ENCODE results near the gene PALLD.

Gene PALLD

GRCh38 chr4:168651864-168652263 is 155.0 kb downstream of the PALLD start:
- DNase-seq, result no peak

- DNase-seq, result no peak
Measured at GRCh38 chr4:168652755-168653154, 155.9 kb downstream of the PALLD start.

GRCh38 chr4:168654104-168654847 is 157.4 kb downstream of the PALLD start:
- DNase-seq, result no peak

DNA sequence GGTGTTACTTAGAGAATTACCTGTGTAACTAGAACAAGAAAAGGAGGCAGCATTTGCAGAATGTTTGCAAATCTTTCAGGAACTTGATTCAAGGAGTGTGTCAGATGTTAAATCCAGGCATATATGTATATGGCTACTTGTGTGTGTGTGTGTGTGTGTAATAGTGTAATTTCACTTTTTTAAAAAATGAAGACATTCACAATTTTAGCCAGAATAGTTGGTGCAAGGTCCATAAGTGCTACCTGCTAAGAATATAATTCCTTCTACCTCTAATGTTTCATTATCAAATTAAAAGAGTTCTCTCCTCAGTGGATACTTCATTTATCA is 158.0 kb downstream of the PALLD start:
- no peak for DNase-seq

DNA sequence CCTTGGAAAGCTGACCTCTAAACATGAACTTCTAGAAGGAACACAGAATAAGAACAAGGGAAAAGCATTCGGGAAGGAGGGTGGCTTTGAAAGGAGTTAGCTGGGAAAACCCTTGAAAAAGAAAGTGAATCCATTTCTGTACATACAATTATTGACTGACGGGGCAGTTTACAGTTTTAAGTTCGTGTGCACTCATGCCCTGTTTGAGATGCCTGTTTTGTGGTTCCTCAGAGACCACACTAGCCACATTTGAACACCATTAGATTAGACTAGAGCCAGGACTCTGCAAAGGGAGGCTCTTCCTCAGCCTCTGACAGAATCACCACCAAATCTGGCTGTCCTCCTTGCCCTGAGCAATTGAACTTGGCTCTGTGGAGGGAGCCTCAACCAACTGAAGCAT is 158.3 kb downstream of the PALLD start:
- DNase-seq, result no peak

DNA sequence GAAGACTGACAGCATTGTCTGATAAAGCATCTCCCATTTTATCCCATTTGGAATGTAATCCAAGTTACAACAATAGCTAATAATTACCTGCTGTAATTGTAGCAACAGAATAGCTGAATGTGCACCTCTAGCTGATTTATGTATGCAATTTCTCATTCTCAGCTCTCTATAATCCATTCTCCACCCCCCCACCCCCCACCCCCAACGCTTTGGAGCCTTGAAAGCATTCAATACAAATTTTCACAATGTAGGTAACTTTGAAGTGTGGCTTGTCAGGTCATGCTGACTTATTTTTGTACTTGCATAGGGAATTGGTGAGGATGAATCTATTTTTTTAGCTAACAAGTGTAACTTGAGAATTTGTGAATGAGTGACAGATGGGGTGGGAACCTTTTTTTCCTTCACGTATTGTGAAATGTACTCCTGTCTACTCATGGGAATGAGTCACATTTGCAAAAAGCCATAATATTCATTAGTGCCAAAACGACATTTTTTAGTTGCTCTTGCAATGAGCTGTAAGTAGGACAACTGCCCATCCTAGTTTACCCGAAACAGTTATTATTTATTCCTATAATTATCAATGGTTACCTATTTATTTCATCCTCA is 159.3 kb downstream of the PALLD start:
- DNase-seq, result no peak

- no peak for DNase-seq
Measured at GRCh38 chr4:168656946-168657473, 160.2 kb downstream of the PALLD start.

GRCh38 chr4:168658751-168659150 is 161.9 kb downstream of the PALLD start:
- no peak for DNase-seq

DNA sequence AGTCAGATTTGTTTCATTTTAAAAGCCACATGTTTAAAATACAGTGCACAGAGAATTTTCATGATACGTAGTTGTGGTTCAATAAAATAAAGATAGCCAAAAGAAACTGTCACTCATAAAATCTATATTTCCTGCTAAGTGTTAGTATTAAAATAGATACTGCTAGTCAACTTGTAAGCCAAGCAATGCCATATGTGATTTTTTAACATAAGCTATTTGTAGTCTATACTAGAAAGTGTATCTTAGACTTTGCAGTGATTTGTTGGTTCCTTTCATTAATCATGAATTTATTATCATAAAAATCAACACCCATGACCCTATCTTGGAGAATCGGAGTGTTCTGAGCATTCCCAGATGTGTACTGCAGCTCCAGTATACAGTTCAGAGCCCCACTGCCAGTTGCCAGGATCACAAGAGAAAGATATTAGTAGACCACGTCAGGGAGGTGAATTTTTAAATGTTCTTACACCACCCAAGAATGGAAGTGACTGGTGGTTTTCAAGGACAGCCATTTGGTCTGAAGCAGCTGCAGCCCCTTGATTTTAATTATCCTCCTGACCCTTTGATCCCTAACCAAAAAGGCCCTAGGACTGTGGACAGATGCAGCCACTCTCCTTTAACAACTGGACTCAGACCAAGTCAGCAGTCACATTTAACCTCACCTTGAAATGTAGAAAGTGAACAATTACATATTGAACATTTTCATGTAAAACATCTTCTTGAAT is 163.1 kb downstream of the PALLD start:
- no peak for DNase-seq

- no peak for DNase-seq
Measured at GRCh38 chr4:168662297-168662984, 165.6 kb downstream of the PALLD start.

DNA sequence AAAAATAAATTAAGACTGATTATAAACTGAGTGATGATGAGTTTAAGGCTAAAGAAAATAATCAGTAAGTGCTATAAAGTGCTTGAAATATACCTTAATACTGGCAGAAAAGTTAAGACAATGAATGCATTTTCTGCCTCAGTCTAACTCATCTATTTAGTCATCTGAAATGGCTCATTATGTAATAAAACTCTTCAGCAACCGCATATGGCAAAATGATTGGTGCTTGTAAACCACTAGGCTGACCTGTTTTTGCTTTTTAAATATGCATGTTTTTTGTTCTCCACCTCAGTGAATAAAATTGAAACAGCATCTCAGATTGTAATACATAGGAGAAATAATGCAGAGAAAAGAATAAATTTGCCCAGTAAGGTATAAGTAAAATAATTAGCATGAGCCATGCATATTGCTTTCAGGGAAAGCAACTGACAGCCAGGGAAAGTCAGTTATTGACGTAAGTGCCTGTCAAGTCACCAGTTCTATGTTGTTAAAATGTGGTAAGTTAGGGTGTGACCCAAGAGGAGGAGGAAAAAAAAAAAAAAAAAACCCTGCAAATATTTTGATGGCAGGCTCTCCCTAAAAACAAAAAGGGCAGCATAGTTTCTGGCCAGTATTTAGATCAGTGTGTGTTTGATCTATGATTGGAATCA is 167.5 kb downstream of the PALLD start:
- no peak for DNase-seq

DNA sequence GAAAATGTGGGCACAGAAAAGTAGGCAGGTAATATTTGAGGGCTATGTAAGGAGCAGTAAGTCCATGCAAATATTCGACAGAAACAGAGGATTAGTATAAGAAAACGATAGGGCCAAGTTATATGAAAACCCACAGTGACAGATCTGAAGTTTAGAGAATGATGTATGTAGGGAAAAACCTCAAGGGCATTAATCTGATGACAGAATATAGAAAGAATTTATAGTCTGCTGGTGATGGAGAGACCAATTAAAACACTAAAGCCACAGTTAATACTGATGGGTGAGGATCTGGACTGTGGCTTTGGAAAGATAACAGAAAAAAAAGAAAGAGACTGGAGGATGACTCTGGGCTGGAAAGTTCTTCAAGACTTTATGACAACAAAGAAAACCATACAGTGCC is 169.7 kb downstream of the PALLD start:
- no peak for DNase-seq

- no peak for DNase-seq
Measured at GRCh38 chr4:168667376-168667775, 170.5 kb downstream of the PALLD start.

DNA sequence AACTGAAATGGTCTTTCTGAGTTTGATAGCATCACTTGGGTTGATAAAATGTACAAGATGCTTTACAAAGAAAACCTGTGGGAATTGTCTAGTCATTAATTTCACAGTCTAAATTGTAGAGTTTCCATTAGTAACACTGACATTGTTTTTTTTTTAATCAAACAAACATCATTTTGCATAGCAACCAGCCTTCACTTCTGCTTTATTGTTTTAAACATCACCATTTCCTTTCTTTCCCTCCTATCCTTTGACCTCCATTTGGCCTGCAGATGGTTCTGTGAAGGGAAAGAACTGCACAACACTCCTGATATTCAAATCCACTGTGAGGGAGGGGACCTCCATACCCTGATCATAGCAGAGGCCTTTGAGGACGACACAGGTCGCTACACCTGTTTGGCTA is 171.1 kb downstream of the PALLD start:
- no peak for DNase-seq

GRCh38 chr4:168673476-168673875 is 176.6 kb downstream of the PALLD start:
- no peak for DNase-seq

DNA sequence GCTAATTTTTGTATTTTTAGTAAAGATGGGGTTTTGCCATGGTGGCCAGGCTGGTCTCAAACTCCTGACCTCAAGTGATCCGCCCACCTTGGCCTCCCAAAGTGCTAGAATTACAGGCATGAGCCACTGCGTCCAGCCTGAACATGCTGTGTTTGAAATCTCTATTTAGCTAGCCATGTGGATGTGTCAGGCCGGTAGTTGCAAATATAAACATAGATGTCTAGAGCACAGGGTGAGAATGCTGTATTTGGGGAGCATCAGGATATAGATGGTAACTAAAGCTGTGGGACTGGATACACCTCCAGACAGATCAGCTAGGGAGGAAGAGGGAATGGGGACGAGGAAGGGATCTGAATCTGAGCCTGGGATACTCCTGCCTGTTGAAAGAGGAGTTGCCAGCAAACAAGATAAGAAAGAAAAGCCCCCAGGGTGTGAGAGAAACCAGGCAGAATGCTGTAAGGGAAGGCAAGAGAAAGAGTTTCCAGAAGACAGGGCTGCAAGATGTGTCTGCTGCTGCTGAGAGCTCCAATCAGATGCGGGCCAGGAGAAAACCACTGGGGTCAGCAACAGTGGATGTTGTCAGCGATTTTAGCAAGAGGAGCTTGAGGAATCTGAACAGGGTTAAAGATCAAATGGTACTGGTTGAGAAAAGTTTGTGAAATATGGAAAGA is 177.4 kb downstream of the PALLD start:
- DNase-seq, result no peak

DNA sequence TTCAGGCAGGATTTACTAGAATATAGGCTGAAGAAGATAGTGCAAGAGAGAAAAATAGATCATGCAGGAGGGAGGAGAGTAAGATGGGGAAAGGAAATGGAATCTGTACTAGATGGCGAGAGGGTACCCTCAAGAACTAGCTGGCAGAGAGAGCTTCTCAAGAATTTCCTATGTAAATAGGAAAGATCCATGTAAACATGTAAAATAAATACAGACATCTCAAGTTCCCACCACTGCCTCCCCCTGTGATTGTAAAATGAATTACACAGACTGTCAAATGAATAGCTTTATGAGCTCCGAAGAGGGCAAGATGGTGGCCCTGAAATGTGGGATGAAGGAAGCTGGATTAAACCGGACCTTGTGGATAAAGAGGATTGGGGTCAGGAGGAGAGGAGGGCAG is 178.0 kb downstream of the PALLD start:
- no peak for DNase-seq

DNA sequence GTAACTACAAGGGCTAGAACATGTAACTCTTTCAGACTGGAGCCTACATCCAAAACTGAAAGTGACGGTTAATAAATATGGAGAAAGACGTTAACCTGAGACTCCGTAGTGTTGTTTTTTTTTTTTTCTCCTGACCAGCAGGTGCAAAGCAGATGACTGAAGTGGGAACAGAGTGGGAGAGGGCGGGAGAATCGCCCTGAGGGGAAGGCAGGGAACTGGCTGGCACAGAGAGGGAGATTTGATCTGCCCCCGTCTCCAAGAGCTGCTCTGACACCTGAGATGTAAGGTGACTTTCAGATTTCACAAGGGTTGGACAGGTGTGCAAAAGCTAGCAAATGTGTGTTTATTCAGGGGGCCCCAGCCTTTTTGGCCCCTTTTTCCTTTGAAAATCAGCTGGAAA is 180.2 kb downstream of the PALLD start:
- no peak for DNase-seq

- DNase-seq, result no peak
Measured at GRCh38 chr4:168677879-168678278, 181.0 kb downstream of the PALLD start.

- no peak for DNase-seq
Measured at GRCh38 chr4:168678751-168679366, 182.0 kb downstream of the PALLD start.

DNA sequence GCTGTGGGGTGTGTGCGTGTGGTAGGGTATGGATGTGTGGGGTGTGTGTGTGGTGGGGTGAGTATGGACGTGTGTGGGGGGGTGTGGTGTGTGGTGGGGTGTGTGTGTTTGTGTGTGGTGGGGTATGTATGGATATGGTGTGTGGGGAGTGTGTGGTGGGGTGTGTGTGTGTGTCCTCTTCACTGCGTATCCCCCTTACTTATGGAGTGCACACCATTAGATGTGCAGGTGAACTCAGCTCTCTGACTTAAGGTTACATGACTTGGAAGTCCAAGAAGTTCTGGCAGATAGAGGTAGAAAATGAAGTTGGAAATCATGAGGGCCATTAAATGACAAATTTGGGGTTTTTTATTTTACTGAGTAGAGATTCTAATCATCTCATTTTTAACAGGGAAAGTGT is 182.5 kb downstream of the PALLD start:
- no peak for DNase-seq

DNA sequence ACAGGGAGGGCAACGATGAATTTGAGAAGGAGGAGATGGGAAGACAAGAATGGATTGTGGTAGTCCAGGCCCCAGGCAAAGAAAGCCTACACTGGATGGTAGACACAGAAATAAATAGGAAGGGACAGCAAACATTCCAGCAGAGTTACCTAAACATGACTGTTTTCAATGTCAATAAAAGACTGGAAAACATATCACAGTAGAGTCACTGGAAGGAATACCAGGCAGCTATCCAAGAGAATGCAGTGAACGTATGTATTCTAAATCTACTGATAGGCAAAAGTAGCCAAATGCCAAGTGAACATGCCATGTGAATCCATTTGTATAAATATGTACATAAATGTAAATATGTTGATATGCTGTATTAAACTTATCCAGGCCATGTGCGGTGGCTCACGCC is 183.0 kb downstream of the PALLD start:
- no peak for DNase-seq
